Activated B cell treated with CpG ODN at 0.5 μM for 24 hours (primary cell): ENCODE measurements around the gene RASGRP3. TPM values are rescaled to one million over a fixed set of nuclear protein-coding genes. Genes with fewer than 3 reads are reported as not detected.
A peak's percentile ranks its signal among the peaks of the same experiment; 100 is the strongest.

Experiments used
- ATAC-seq: fragments of 200-7000 bp; cut with Tn5 transposase; one replicate; pipeline ENCODE4 v1.10.0; 2021; ENCODE audit warnings: low read depth, mild to moderate bottlenecking, moderate library complexity
- CTCF ChIA-PET: fragments of 350-600 bp; sonication (Branson Sonifier 250); formaldehyde crosslinking; loops from one replicate; lab custom pipeline; 2021; ENCODE audit warnings: antibody characterized with exemption; lab: Charles Lee
- POLR2A ChIA-PET: fragments of 350-600 bp; sonication (Branson Sonifier 250); formaldehyde crosslinking; loops from one replicate; lab custom pipeline; 2021; ENCODE audit warnings: antibody characterized with exemption; lab: Charles Lee
- DNase-seq: peaks from one replicate; pipeline ENCODE4 v3.0.0; 2022
- H3K27ac Mint-ChIP-seq: one replicate; pipeline ENCODE4 v1.8.0; 2020; ENCODE audit warnings: mixed read lengths
- H3K27me3 Mint-ChIP-seq: one replicate; pipeline ENCODE4 v1.8.0; 2021; ENCODE audit warnings: mixed read lengths
- H3K36me3 Mint-ChIP-seq: one replicate; pipeline ENCODE4 v1.8.0; 2021; ENCODE audit warnings: low read depth, mixed read lengths
- H3K4me1 Mint-ChIP-seq: one replicate; pipeline ENCODE4 v1.8.0; 2021; ENCODE audit warnings: mixed read lengths
- H3K4me3 Mint-ChIP-seq: one replicate; pipeline ENCODE4 v1.8.0; 2020; ENCODE audit warnings: mild to moderate bottlenecking, mixed read lengths
- H3K9me3 Mint-ChIP-seq: one replicate; pipeline ENCODE4 v1.8.0; 2020; ENCODE audit warnings: mixed read lengths
- CTCF ChIP-seq: fragments of 200-600 bp; IDR thresholded peaks from one replicate; pipeline ENCODE4 v1.8.0; 2022; ENCODE audit warnings: antibody characterized with exemption, mild to moderate bottlenecking
- intact Hi-C: fragments of 100-400 bp; cut with micrococcal nuclease; formaldehyde crosslinking; loops from one replicate; pipeline ENCODE4 v1.15.1; 2024
- total RNA-seq: library from RNA; stranded (reverse); gene quantifications from 2 replicates; pipeline ENCODE4 v1.2.3, GENCODE V29; 2022

Gene RASGRP3
- total RNA-seq, 1 donor from 2014 or later, result 205 TPM

- ChIA-PET CTCF (interaction anchor here (1.0 to 2.1 kb wide), 2 partner anchors 13 to 22 kb away, joined by 5 to 7 read pairs; partner anchors contain the start of gene RASGRP3), POLR2A (interaction anchor here (0.6 to 16.0 kb wide), 5 partner anchors 8 to 89 kb away, joined by 3 to 421 read pairs (median 10); partner anchors contain the start of gene RASGRP3)
- intact Hi-C loops, result loop anchor here (1.0 kb wide), 2 partner anchors 8 to 13 kb away; no protein-coding TSS in a partner anchor
- Mint-ChIP-seq H3K27me3 (no peaks in the 10 kb centered on the region), H3K4me1 (peaks cover 96% of the 10 kb centered on the region), H3K36me3 (peaks cover 42% of the 10 kb centered on the region), H3K27ac (peak overlapping the region; percentile 87), H3K9me3 (peaks cover 2% of the 10 kb centered on the region), H3K4me3 (peak overlapping the region; percentile 62)
- ATAC-seq (peak; percentile 47), DNase-seq (no peak)
- no peak for TF ChIP-seq CTCF
Measured at GRCh38 chr2:33498291-33498956, 22.0 kb downstream of the RASGRP3 start.

DNA sequence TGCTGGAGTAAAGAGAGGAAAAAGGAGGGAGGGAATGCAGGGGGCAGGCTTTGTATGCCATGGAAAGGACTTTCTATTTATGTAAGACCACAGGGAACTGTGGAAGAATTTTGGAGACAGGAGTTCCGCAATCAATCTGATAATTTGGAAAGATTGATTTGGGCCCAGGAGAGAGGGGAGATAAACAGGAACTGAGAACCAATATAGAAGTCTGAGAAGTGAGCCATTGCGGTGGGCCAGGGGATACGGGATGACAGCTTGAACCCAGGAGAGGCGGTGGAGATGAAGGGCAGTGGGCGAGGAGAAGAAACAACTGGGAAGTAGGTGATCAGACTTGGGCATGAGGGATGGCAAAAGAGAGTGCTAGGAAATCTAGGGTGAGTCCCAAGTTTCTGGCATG is 23.7 kb downstream of the RASGRP3 start:
- Mint-ChIP-seq H3K9me3 (peaks cover 2% of the 10 kb centered on the region), H3K4me3 (peak overlapping the region; percentile 25), H3K27ac (peak overlapping the region; percentile 87), H3K27me3 (no peaks in the 10 kb centered on the region), H3K36me3 (peaks cover 37% of the 10 kb centered on the region), H3K4me1 (peaks cover 91% of the 10 kb centered on the region)
- ATAC-seq, result no peak
- ChIA-PET CTCF (no interaction called here), POLR2A (interaction anchor here (2.9 to 16.0 kb wide), 3 partner anchors 10 to 30 kb away, joined by 10 to 421 read pairs (median 76); partner anchors contain the start of gene RASGRP3)
- intact Hi-C loops, result no loop called here
- TF ChIP-seq CTCF, result no peak
- DNase-seq, result no peak

GRCh38 chr2:33502025-33502424 is 25.6 kb downstream of the RASGRP3 start:
- H3K4me3 Mint-ChIP-seq, result peak overlapping the region; percentile 47
- intact Hi-C loops, result no loop called here
- POLR2A ChIA-PET, result interaction anchor here (1.2 to 2.9 kb wide), 9 partner anchors 9 to 97 kb away, joined by 3 to 31 read pairs (median 5); partner anchors contain the start of genes FAM98A and RASGRP3

DNA sequence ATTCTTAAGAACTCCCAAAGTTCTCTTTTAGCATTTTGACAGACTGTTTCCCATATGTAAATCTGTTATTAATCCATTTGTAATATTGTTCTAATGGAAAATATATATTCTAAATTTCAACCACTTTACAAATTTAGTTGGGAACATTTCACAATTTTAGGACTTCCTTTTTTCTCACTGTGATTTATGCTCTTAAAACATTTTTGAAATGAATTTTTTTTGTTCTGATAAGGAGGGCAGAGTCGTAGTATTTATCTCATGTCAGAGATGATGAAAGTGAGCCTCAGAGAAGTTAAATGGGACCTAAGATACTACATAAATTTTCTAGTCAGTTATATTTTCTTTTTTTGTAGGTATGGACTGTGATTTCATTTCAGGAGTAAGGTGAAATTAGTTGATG is 26.6 kb downstream of the RASGRP3 start:
- no peak overlapping the region for H3K4me3 Mint-ChIP-seq

More at GRCh38 chr2:33502025-33502424, 25.6 kb downstream of the RASGRP3 start:
- CTCF ChIA-PET, result interaction anchor here (0.9 to 1.6 kb wide), 3 partner anchors 9 to 26 kb away, joined by 3 to 5 read pairs (median 5); partner anchors contain the start of gene RASGRP3
- Mint-ChIP-seq H3K27ac (peak overlapping the region; percentile 92), H3K4me1 (peaks cover 87% of the 10 kb centered on the region), H3K9me3 (peaks cover 2% of the 10 kb centered on the region), H3K36me3 (peaks cover 43% of the 10 kb centered on the region), H3K27me3 (no peaks in the 10 kb centered on the region)
- no peak for TF ChIP-seq CTCF
- DNase-seq (no peak), ATAC-seq (peak; percentile 39)

More for the DNA sequence above, 26.6 kb downstream of the RASGRP3 start:
- peak overlapping the region; percentile 92 for H3K27ac Mint-ChIP-seq
- H3K9me3 Mint-ChIP-seq, result peaks cover 2% of the 10 kb centered on the region
- H3K27me3 Mint-ChIP-seq, result no peaks in the 10 kb centered on the region
- H3K4me1 Mint-ChIP-seq, result peaks cover 84% of the 10 kb centered on the region
- no peak for ATAC-seq
- CTCF ChIA-PET, result no interaction called here
- H3K36me3 Mint-ChIP-seq, result peaks cover 49% of the 10 kb centered on the region
- no peak for TF ChIP-seq CTCF
- POLR2A ChIA-PET, result interaction anchor here (0.8 to 2.9 kb wide), 5 partner anchors 13 to 27 kb away, joined by 3 to 31 read pairs (median 5); partner anchors contain the start of gene RASGRP3
- intact Hi-C loops, result no loop called here
- DNase-seq, result no peak
